ENCODE measurements around the gene FCAMR.

- TF ChIP-seq CTCF (conservative IDR thresholded peaks at IDR 0.05 in 1 of 2, IDR thresholded peaks at IDR 0.05 in 1 of 2; ENCODE audit: extremely low read depth in 1 of 2, insufficient read depth in 1 of 2, low read depth in 1 of 2, low read length in 2 of 2) (peak; percentile 90 to 94), EZH2 (IDR thresholded peaks at IDR 0.05; ENCODE audit: borderline replicate concordance, low read length) (no peak)
Observed at GRCh38 chr1:207004931-207005830, 34.9 kb upstream of the FCAMR start.

Data from mammary epithelial cell (primary cell).